Measurements from ENCODE around the gene PAEP.

The PAEP gene

DNA sequence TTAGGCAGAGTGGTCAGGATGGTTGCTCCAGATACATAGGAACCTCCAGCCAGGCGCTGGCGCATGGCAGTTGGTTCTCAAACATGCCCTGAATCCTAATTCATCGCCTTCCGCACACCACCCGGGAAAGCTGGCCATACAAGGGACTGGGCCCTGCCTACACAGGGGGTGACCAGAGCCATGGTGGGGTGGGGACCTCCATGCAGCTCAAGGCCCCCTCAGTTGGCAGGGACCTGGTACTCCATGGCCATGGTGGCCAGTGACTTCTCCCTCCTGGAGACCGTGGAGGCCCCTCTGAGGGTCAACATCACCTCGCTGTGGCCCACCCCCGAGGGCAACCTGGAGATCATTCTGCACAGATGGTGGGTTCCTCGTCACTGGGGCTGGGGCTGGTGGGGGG lies 26.8 kb downstream of the PAEP start:
- TF ChIP-seq ZNF274 (IDR thresholded peaks at IDR 0.05; ENCODE audit: low read depth, low read length), result no peak
- H3K4me3 ChIP-seq (ENCODE audit: low read length), result no peak overlapping the region

- no peak overlapping the region for H3K4me3 ChIP-seq (ENCODE audit: low read length)
- TF ChIP-seq ZNF274 (IDR thresholded peaks at IDR 0.05; ENCODE audit: low read depth, low read length), result no peak
These were observed 27.5 kb downstream of the PAEP start for GRCh38 chr9:135588886-135589595.

GRCh38 chr9:135589596-135590485 lies 28.3 kb downstream of the PAEP start:
- no peak for TF ChIP-seq ZNF274 (IDR thresholded peaks at IDR 0.05; ENCODE audit: low read depth, low read length)
- no peak overlapping the region for H3K4me3 ChIP-seq (ENCODE audit: low read length)

GRCh38 chr9:135590486-135591079 lies 29.0 kb downstream of the PAEP start:
- no peak overlapping the region for H3K4me3 ChIP-seq (ENCODE audit: low read length)
- TF ChIP-seq ZNF274 (IDR thresholded peaks at IDR 0.05; ENCODE audit: low read depth, low read length), result no peak

DNA sequence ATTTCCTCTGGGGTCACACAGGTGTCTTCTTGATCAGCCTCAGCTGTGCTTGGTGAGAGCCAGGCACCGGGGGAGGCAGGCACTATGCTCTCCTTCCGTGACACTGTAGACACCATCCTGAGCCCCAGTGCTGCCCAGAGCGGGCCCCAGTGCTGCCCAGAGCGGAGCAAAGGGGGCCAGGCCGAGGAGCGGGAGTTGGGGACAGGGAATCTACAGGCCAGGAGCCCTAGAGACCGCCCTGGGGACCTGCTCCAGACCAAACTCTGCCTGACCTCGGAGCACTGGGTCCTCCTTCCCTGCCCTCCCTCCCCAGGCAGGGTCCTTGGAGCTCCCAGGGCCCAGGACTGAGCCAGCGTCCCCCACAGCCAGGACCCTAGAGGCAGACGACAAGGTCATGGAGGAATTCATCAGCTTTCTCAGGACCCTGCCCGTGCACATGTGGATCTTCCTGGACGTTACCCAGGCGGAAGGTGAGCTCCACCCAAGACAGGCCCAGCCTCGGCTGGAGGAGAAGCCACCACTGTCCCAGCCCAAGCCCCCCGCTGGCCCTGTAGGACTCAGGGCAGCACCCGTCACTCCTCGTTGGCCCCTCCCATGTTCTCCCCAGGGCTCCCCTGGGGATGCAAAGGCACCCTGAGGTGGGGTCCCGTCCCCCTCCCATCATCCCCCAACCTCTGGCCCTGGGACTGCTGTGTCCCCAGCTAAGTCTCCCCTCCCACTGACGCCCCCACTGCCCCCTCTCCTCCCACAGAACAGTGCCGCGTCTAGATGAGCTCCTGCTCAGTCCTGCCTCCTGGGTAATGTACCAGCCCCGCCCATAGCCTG lies 30.2 kb downstream of the PAEP start:
- no peak overlapping the region for H3K4me3 ChIP-seq (ENCODE audit: low read length)
- no peak for TF ChIP-seq ZNF274 (IDR thresholded peaks at IDR 0.05; ENCODE audit: low read depth, low read length)

DNA sequence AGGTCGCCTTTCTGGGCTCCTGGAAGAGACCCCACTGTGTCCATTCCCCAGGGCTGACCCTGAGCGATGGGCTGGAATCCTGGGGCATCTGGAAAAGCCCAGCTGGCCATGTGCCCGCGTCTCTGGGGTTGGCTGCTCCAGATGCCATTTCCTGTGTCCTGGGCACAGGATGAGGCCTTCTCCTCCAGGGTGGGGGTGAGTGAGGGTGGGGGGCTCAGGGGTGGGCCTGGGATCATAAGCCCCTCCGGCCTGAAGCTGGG lies 30.7 kb downstream of the PAEP start:
- no peak overlapping the region for H3K4me3 ChIP-seq (ENCODE audit: low read length)
- TF ChIP-seq ZNF274 (IDR thresholded peaks at IDR 0.05; ENCODE audit: low read depth, low read length), result no peak

- TF ChIP-seq ZNF274 (IDR thresholded peaks at IDR 0.05; ENCODE audit: low read depth, low read length), result no peak
- H3K4me3 ChIP-seq (ENCODE audit: low read length), result no peak overlapping the region
These were observed 31.1 kb downstream of the PAEP start for GRCh38 chr9:135592625-135593024.

GRCh38 chr9:135596211-135596610 lies 34.7 kb downstream of the PAEP start:
- no peak for TF ChIP-seq ZNF274 (IDR thresholded peaks at IDR 0.05; ENCODE audit: low read depth, low read length)
- no peak overlapping the region for H3K4me3 ChIP-seq (ENCODE audit: low read length)

DNA sequence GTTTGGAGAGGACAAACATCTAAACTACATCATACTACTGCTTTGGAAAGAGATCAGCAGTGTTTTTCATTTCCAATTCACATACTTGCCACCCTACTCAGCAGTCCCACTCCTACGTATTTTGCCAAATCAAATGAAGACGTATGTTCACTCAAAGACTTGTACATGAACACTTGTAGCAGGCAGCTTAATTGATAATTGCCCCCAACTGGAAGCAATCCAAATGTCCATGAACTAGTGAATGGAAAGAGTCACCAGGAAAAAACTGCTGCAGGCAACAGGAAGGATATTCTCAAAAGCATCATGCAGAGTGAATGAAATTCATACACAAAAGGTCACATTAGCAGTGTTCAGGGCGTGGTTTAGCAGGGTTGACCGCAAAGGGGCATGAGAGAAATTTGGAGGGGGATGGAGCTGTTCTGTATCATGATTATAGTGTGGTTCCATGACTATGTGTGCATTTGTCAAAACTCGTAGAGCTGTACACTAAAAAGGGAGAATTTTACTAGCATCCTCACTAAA lies 38.8 kb downstream of the PAEP start:
- TF ChIP-seq ZNF274 (IDR thresholded peaks at IDR 0.05; ENCODE audit: low read depth, low read length), result no peak

GRCh38 chr9:135601988-135602387 lies 40.4 kb downstream of the PAEP start:
- H3K4me3 ChIP-seq (ENCODE audit: low read length), result no peak overlapping the region
- TF ChIP-seq ZNF274 (IDR thresholded peaks at IDR 0.05; ENCODE audit: low read depth, low read length), result no peak

More for the DNA sequence above, 38.8 kb downstream of the PAEP start:
- H3K4me3 ChIP-seq (ENCODE audit: low read length), result no peak overlapping the region

DNA sequence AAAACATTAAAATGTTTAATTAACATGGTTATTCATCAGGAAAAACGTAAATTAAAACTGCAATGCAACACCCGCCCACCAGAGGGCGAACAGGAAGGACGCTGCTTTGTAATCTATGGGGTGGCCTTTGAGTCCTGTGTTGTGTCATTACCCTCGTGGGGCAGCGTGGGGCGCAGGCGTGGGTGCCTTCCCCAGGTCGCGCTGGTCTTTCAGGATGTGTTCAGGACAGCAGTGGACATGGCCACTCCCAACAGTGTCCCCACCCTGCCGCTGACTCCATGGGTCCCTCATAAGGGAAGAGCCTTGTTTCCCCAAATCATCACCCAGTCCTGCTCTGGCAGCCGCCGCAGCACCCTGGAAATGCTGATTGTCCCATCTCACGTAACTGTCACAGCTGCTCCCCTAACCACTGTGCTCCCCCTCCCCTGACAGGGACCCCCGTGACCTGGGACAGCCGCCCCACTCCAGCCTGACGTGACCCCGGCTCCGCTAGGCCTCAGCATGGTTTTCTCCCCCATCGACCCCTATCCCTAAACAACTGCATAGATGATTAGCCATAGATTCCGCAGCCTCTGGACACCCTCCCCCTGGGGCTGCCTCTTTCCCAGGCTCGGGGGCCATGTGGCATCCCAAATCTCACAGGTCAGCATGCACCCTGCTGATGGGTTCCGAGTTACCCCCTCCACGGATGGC lies 41.4 kb downstream of the PAEP start:
- TF ChIP-seq ZNF274 (IDR thresholded peaks at IDR 0.05; ENCODE audit: low read depth, low read length), result no peak
- H3K4me3 ChIP-seq (ENCODE audit: low read length), result no peak overlapping the region

GRCh38 chr9:135604437-135605237 lies 43.1 kb downstream of the PAEP start:
- H3K4me3 ChIP-seq (ENCODE audit: low read length), result no peak overlapping the region
- no peak for TF ChIP-seq ZNF274 (IDR thresholded peaks at IDR 0.05; ENCODE audit: low read depth, low read length)

All from GM08714 (cell line).